Measurements from ENCODE around the gene SMURF1. TPM values are rescaled to one million over a fixed set of nuclear protein-coding genes. Genes with fewer than 3 reads are reported as not detected.

SMURF1 gene
- total RNA-seq, 4 donors from 2014 or later = 26.9 to 74.9 (median 30.2) TPM

- 84% methylated on average over 7 of the region's 7 CpGs for WGBS
- Histone ChIP-seq H3K4me3 (no peak overlapping the region), H3K36me3 (no peaks in the 10 kb centered on the region), H3K9me3 (no peaks in the 10 kb centered on the region), H3K27me3 (no peaks in the 10 kb centered on the region), H3K4me1 (peaks cover 24% of the 10 kb centered on the region), H3K27ac (no peak overlapping the region)
- no peak for TF ChIP-seq EP300 (IDR thresholded peaks at IDR 0.05)
- TF ChIP-seq POLR2A (IDR thresholded peaks at IDR 0.05) = no peak
- TF ChIP-seq CTCF (IDR thresholded peaks at IDR 0.05) = no peak
- no peak for TF ChIP-seq POLR2AphosphoS5 (IDR thresholded peaks at IDR 0.05)
- DNase-seq (ENCODE audit: low spot score in 2 of 2) = no peak
Measured at GRCh38 chr7:99089914-99090629, 53.8 kb downstream of the SMURF1 start.

GRCh38 chr7:99086944-99087343 is 57.0 kb downstream of the SMURF1 start:
- Histone ChIP-seq H3K27ac (no peak overlapping the region), H3K36me3 (no peaks in the 10 kb centered on the region), H3K27me3 (no peaks in the 10 kb centered on the region), H3K9me3 (no peaks in the 10 kb centered on the region), H3K4me3 (no peak overlapping the region), H3K4me1 (peaks cover 21% of the 10 kb centered on the region)
- no peak for DNase-seq (ENCODE audit: low spot score in 2 of 2)
- no peak for TF ChIP-seq CTCF (IDR thresholded peaks at IDR 0.05)
- no peak for TF ChIP-seq POLR2AphosphoS5 (IDR thresholded peaks at IDR 0.05)
- TF ChIP-seq EP300 (IDR thresholded peaks at IDR 0.05) = no peak
- TF ChIP-seq POLR2A (IDR thresholded peaks at IDR 0.05) = no peak
- WGBS = 94% methylated on average over 2 of the region's 2 CpGs

- WGBS = 93% methylated on average over 5 of the region's 5 CpGs
- no peak for TF ChIP-seq POLR2A (IDR thresholded peaks at IDR 0.05)
- TF ChIP-seq EP300 (IDR thresholded peaks at IDR 0.05) = no peak
- TF ChIP-seq CTCF (IDR thresholded peaks at IDR 0.05) = no peak
- TF ChIP-seq POLR2AphosphoS5 (IDR thresholded peaks at IDR 0.05) = no peak
- Histone ChIP-seq H3K9me3 (no peaks in the 10 kb centered on the region), H3K27ac (no peak overlapping the region), H3K36me3 (no peaks in the 10 kb centered on the region), H3K4me1 (peaks cover 17% of the 10 kb centered on the region), H3K27me3 (no peaks in the 10 kb centered on the region), H3K4me3 (no peak overlapping the region)
- no peak for DNase-seq (ENCODE audit: low spot score in 2 of 2)
Measured at GRCh38 chr7:99086532-99086931, 57.4 kb downstream of the SMURF1 start.

- TF ChIP-seq EP300 (IDR thresholded peaks at IDR 0.05) (no peak), POLR2AphosphoS5 (IDR thresholded peaks at IDR 0.05) (no peak), POLR2A (IDR thresholded peaks at IDR 0.05) (no peak), CTCF (IDR thresholded peaks at IDR 0.05) (no peak)
- Histone ChIP-seq H3K9me3 (no peaks in the 10 kb centered on the region), H3K4me1 (peaks cover 12% of the 10 kb centered on the region), H3K36me3 (no peaks in the 10 kb centered on the region), H3K4me3 (no peak overlapping the region), H3K27ac (no peak overlapping the region), H3K27me3 (no peaks in the 10 kb centered on the region)
- DNase-seq (ENCODE audit: low spot score in 2 of 2) = no peak
- WGBS = 98% methylated on average over 3 of the region's 3 CpGs
Measured at GRCh38 chr7:99083733-99084132, 60.2 kb downstream of the SMURF1 start.

- Histone ChIP-seq H3K27ac (no peak overlapping the region), H3K4me1 (peaks cover 16% of the 10 kb centered on the region), H3K9me3 (no peaks in the 10 kb centered on the region), H3K36me3 (no peaks in the 10 kb centered on the region), H3K27me3 (no peaks in the 10 kb centered on the region), H3K4me3 (no peak overlapping the region)
- no peak for DNase-seq (ENCODE audit: low spot score in 2 of 2)
- WGBS = 67% methylated on average over 2 of the region's 2 CpGs
- TF ChIP-seq POLR2A (IDR thresholded peaks at IDR 0.05) (no peak), CTCF (IDR thresholded peaks at IDR 0.05) (no peak), EP300 (IDR thresholded peaks at IDR 0.05) (no peak), POLR2AphosphoS5 (IDR thresholded peaks at IDR 0.05) (no peak)
Measured at GRCh38 chr7:99083068-99083651, 60.7 kb downstream of the SMURF1 start.

All from suprapubic skin (tissue), 4 donors.